NCI-H82 treated with DMSO at 0.1 percent for 48 hours (cell line): ENCODE data around the gene TRAP1.
"Not testable (repeated sequence)": the region's sequence is repeated elsewhere in the genome, so short reads cannot be mapped to it uniquely, and the experiment has no call there.

Source experiments
- DNase-seq: peaks from one replicate; lab custom pipeline; 2025; ENCODE audit not compliant: unreplicated experiment; lab: John Stamatoyannopoulos, UW

Gene TRAP1

GRCh38 chr16:3674513-3675295 is 42.6 kb downstream of the TRAP1 start:
- no peak for DNase-seq

DNA sequence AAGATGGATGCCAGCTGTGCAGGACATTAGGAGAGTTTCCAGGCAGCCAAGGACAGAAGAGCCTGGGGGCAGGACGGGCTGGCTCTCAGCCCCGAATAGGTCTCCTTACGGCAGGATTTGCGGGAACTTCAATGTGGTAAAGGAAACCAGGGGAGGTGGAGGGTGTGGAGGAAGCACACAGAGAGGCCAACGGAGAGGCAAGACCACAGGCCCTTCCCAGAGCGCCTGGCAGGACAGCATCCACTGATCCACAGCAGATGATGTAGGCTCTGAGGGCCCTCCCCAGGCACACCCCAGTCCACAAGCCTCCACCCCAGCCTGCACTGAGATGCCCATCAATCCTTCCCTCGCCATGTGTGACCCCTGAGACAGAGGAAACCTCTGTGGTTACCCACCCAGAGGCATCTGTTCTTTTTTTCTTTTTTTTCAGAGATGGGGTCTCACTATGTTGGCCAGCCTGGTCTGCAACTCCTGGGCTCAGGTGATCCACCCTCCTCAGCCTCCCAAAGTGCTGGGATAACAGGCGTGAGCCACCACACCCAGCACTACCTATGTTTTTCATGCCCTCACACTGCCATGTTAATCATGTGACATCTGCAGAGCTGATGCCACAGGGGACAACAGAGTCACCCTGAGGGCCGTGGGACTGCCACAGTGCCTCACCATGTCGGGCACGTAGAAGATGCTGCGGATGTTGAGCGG is 43.5 kb downstream of the TRAP1 start:
- no peak for DNase-seq

DNA sequence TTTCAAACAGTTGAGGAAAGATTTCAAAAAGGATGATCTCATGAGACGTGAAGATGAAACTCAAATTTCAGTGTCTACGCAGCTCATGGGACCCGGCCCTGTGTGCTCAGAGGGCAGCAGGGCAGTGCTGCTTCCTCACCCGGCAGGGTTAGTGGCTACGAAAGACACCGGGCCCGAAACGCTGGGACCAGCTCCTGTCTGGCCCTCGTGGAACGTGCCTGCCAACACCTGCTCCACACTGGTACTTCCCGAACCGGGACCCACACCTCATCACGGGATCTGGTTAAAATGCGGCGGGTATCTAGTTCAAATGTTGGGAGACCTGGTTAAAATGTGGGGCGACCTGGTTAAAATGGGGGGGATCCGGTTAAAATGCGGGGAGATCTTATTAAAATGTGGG is 44.1 kb downstream of the TRAP1 start:
- no peak for DNase-seq

DNA sequence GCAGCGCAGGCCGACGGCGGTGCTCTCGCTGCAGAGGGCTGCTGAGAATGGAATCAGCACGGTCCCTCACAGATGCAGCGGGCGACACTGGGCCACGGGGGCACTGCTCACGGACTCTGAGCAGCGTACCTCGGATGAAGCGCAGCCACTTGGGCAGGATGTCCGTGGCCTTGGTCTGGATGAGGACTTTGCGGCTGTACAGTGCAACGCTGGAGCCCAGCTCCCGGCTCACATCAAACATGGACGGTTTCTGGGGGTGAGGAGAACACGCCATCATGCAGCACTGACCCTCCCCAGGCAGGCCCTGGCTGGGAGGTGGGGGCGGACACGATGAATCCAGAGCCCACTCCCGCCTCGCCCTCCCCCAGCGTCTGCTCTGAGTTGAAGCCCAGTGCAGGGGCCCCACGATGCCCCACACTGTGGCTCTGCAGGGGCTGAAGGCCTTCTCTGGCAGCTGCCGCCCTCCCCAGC is 44.7 kb downstream of the TRAP1 start:
- DNase-seq = no peak

- no peak for DNase-seq
Measured at GRCh38 chr16:3671424-3671823, 45.9 kb downstream of the TRAP1 start.

- no peak for DNase-seq
Measured at GRCh38 chr16:3670711-3671110, 46.6 kb downstream of the TRAP1 start.

DNA sequence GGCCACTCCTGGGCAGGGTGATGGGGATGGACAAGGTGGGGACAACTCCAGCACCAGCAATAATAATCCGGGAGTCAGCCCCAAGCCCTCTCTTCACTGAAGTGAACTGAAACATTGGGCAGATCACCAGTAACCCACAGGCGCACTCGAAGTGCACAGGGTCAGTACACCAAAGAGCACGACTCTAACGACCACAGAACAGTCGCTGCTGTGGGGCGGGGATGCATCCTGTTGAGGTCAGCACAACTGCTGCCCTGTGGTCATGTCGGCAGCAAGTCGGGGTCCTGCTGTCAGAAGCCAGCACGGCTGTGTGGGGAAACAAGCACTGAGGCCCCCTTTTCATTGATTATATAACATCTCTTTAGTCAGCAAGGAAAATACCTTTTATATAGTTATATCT is 48.2 kb downstream of the TRAP1 start:
- no peak for DNase-seq

GRCh38 chr16:3668626-3669025 is 48.7 kb downstream of the TRAP1 start:
- DNase-seq = no peak

DNA sequence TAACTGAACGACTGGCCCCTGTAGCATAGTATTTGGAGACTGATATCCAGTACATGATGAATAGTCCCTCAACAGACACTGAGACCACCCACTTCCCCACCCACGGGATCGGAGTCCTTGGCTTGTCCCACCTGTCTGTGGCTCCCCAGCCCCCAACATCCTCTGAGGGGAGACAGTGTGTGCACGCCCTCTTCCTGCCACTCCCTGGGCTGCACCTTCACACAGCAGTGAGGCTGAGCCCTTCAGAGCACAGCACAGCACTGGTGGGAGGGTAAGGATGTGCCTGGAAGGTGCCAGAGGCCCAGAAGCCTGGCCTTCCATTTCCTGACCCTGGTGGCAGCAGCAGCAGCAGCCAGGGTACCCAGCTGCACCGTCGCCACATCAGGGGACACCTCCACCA is 51.8 kb downstream of the TRAP1 start:
- no peak for DNase-seq

DNA sequence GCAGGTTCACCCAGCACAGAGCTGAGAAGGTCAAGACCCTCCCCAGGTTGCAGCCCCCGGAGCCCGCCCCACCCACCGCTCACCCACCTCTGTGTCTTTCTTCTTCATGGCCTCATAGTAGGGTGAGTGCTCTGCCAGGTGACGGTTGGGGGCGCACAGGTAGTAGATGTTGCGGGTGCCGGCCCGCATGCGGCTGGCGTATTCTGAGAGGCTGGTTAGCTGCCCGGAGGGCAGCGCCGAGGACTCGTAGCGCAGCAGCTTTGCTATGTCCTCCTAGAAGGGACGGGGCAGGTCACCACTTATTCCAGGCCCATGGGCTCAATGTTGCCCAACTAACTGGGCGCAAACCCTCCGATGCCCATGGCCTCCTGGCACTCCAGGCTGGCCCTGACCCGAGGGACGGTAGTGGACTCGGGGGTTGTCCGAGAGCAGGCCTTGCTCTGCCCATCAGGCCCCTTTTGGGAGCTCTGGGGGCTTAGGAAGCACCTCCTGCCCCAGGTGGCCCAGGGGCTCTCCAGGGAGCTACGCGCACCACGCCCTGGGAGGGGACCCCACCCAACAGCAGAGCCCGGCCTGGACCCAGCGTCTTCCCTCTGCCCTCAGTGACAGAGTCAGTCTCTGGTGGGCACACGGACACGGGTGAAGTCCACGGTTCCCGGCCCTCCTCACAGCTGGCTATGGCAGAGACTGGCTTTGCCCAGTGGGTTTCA is 53.0 kb downstream of the TRAP1 start:
- no peak for DNase-seq

DNA sequence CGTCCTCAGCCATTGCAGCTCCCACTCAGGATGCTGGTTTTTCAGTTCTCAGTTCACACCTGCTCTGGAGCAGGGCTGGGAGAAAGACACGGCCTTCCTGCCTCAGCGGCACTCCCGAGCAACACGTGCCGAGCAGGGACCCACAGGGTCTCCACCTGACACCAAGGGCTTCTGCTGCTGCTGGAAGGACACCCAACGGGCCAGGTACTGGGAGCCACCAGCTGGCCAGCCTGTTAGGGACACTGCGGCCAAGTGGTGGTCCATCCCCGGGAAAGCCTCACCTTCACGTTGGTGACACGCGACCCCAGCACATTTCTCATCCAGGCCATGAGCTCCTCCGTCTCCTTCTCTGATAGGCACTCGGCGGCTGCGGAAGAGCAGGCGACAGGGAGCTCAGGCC is 54.7 kb downstream of the TRAP1 start:
- no peak for DNase-seq

- no peak for DNase-seq
Measured at GRCh38 chr16:3661922-3662321, 55.4 kb downstream of the TRAP1 start.

DNA sequence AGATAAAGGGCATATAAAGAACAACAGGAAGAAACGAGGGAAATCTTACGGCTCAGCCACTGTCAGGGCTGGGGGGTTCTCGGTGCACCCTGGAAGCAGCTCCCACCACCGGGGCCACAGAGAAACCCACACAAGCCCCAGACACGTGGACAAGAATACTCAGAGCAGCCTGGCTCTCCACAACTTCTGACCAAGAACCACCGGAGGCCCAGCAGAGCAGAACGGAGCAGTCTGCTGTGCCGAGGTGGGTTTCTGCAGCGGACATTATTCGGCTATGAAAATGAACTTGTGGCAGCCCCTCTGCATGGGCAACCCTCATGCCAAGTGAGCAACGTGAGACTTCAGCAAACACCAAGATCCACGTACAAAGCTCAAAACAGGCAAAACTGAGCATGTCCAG is 56.0 kb downstream of the TRAP1 start:
- DNase-seq = no peak

GRCh38 chr16:3659251-3659650 is 58.1 kb downstream of the TRAP1 start:
- DNase-seq = no peak

DNA sequence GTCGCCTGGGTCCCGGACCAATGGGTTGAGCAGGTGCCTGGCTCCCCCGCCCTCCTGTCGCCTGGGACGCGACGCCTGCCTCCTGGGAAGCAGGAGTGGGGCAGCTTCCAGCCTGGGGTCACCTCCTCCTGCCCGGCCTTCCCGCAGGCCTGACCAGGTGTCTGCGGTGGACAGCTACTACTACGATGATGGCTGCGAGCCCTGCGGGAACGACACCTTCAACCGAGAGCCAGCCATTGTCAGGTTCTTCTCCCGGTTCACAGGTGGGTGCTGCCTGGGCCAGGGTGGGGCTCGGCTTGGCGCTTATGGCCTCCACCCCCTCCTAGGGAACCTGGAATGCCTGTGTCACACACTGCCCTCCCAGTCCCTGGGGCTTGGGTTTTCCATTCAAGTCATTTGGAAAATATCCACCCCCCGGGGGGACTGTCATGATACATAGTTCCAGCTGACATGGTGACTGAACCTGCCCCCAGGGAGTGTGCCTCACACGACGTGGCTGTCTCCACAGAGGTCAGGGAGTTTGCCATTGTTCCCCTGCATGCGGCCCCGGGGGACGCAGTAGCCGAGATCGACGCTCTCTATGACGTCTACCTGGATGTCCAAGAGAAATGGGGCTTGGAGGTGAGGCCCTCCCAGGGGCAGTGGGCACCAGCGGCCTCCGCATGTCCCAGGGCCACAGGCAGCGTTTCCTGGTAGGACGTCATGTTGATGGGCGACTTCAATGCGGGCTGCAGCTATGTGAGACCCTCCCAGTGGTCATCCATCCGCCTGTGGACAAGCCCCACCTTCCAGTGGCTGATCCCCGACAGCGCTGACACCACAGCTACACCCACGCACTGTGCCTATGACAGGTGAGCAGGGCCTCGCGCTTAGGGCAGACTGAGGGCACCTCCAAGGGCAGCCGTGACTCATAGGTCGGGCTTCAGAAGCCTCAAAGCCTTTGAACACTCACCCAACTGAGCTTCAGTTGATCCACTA is 60.5 kb downstream of the TRAP1 start:
- DNase-seq = no peak

GRCh38 chr16:3656160-3656490 is 61.2 kb downstream of the TRAP1 start:
- not testable (repeated sequence) for DNase-seq

GRCh38 chr16:3655396-3656159 is 61.7 kb downstream of the TRAP1 start:
- no peak for DNase-seq

DNA sequence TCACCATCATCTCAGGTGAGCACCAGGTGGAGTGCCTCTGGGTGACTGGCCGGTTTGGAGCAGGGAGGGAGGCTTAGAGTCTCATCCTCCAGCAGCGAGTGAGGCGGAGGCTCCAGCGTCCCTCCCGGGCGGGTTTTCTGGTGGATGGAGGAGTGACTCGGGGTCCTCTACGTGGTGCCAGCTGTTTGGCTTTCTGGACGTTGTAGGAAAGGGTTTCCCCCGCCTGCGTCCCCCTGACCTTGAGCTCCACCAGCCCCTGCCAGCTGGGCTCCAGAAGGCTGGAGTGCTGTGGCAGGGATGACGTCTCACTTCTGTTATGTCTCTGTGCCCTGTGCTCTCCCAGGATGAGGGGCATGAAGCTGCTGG is 62.3 kb downstream of the TRAP1 start:
- no peak for DNase-seq

DNA sequence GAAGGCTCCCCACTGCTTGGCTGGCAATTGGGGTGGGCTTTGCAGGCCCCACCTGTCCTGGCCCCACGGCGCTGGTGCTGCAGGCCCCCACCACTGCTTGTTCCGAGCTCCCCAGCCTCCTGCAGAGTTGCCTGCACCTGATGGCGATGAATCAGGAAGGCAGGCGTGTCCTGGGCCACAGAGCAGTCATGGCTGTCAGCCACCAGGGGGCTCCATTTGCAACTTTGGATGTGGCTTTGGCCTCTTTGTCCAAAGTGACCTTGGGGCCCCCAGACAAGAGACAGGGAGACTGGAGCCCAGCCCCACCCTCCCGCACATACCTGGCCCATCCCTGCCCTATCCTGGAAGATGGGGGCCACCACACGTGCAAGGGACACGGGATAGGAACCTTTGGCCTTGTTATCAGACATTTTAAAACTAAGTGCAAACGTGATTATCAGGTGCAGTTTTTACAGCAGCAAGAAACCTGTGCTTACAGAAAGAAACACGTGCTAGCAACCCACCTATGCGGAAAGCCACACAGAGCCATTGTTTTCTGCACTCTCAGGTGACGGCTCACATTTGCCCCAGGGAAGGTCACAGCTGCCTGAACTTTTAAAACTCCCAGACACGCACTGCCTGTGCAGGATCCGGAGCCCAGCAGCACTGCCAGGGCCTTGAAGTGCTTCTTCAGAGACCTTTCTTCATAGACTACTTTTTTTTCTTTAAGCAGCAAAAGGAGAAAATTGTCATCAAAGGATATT is 62.9 kb downstream of the TRAP1 start, which contains the start of gene DNASE1:
DNASE1 (plus strand) TSS at position 443 of the 743 bp plus-strand sequence. CDS start 683 bp downstream, outside the sequence.
- no peak for DNase-seq
